ENCODE data around the gene YBX2. TPM values are rescaled to one million over a fixed set of nuclear protein-coding genes. Genes with fewer than 3 reads are reported as not detected.

YBX2 gene
- total and polyA plus RNA-seq, 2 donors (not counting 1 experiment from before 2014, with no cell fraction given), result under 0.01 TPM; not detected in 1

DNA sequence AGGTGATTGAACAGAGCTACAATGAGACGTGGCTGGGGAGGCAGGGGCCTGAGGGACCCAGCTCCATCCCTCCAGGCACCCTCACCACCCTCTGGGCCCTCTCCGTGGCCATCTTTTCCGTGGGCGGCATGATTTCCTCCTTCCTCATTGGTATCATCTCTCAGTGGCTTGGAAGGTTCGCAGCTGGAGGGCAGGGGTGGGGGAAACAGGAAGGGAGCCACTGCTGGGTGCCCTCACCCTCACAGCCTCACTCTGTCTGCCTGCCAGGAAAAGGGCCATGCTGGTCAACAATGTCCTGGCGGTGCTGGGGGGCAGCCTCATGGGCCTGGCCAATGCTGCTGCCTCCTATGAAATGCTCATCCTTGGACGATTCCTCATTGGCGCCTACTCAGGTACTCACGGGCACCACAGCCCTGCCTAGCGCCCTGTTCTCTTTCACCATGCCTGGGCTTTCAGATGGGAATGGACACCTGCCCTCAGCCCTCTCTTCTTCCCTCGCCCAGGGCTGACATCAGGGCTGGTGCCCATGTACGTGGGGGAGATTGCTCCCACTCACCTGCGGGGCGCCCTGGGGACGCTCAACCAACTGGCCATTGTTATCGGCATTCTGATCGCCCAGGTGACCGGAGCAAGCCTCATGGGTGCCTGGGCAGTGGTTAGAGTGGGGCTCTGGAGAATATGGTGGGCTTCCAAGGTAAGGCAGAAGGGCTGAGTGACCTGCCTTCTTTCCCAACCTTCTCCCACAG, 10.8 kb downstream of the YBX2 start:
- Histone ChIP-seq H2AFZ (ENCODE audit: low read length) (no peak overlapping the region), H3K4me3 (replicated peaks in 1 of 4; ENCODE audit: control extremely low read depth in 1 of 4, insufficient read depth in 1 of 4, low read depth in 3 of 4, low read length in 4 of 4) (no peak overlapping the region), H3K27ac (ENCODE audit: insufficient read depth, low read length) (no peak overlapping the region), H3K27me3 (ENCODE audit: control insufficient read depth, insufficient read depth, low read length) (peaks cover 34% of the 10 kb centered on the region), H3K4me1 (ENCODE audit: control insufficient read depth, extremely low read depth, insufficient read depth, low read length) (peaks cover 8% of the 10 kb centered on the region), H4K20me1 (ENCODE audit: control insufficient read depth, extremely low read depth, insufficient read depth, low read length) (no peaks in the 10 kb centered on the region), H3K4me2 (ENCODE audit: extremely low read depth, insufficient read depth, low read length) (no peak overlapping the region), H3K9me3 (ENCODE audit: control insufficient read depth, insufficient read depth, low read depth, low read length) (no peaks in the 10 kb centered on the region), H3K79me2 (ENCODE audit: control insufficient read depth, insufficient read depth, low read length) (no peaks in the 10 kb centered on the region), H3K9ac (ENCODE audit: insufficient read depth, low read length) (no peak overlapping the region), H3K36me3 (ENCODE audit: control insufficient read depth, insufficient read depth, low read length) (no peaks in the 10 kb centered on the region)
- TF ChIP-seq, protein P1, sequence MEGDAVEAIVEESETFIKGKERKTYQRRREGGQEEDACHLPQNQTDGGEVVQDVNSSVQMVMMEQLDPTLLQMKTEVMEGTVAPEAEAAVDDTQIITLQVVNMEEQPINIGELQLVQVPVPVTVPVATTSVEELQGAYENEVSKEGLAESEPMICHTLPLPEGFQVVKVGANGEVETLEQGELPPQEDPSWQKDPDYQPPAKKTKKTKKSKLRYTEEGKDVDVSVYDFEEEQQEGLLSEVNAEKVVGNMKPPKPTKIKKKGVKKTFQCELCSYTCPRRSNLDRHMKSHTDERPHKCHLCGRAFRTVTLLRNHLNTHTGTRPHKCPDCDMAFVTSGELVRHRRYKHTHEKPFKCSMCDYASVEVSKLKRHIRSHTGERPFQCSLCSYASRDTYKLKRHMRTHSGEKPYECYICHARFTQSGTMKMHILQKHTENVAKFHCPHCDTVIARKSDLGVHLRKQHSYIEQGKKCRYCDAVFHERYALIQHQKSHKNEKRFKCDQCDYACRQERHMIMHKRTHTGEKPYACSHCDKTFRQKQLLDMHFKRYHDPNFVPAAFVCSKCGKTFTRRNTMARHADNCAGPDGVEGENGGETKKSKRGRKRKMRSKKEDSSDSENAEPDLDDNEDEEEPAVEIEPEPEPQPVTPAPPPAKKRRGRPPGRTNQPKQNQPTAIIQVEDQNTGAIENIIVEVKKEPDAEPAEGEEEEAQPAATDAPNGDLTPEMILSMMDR (conservative IDR thresholded peaks at IDR 0.05 in 1 of 2, IDR thresholded peaks at IDR 0.05 in 1 of 2; ENCODE audit: low read depth in 1 of 2, low read length in 2 of 2), result no peak
- TF ChIP-seq EZH2 (IDR thresholded peaks at IDR 0.05; ENCODE audit: low read length, missing control alignments), result no peak
- DNase-seq (ENCODE audit: low read depth in 2 of 2), result no peak

DNA sequence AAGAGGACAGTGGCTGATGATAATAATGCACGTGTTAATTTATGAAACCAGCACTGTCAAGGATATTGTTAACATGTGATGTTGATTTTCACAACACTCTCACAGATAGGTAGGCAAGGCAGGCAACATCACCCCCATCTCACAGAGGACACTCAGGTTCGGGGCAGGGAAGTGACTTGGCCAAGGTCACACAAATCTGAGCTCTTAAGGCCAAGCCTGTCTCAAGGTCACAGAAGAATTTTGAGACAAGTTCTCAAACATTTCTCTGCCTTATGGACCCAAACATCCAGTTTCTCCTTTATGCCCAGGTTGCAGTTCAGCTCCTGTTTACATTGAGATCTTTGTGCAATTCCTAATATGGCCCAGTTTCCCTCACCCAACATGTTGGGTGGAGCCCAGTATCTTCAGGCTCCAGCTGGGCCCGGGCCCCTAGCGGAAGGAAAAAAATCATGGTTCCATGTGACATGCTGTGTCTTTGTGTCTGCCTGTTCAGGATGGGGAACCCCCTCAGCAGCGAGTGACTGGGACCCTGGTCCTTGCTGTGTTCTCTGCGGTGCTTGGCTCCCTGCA, 11.6 kb downstream of the YBX2 start:
- peak in 1 of 2 donors; percentile 22 for DNase-seq (ENCODE audit: low read depth in 2 of 2)
- H3K9me3 ChIP-seq (ENCODE audit: control insufficient read depth, insufficient read depth, low read depth, low read length), result no peaks in the 10 kb centered on the region
- H2AFZ ChIP-seq (ENCODE audit: low read length), result no peak overlapping the region
- H3K27ac ChIP-seq (ENCODE audit: insufficient read depth, low read length), result no peak overlapping the region
- no peaks in the 10 kb centered on the region for H4K20me1 ChIP-seq (ENCODE audit: control insufficient read depth, extremely low read depth, insufficient read depth, low read length)
- no peaks in the 10 kb centered on the region for H3K36me3 ChIP-seq (ENCODE audit: control insufficient read depth, insufficient read depth, low read length)
- H3K79me2 ChIP-seq (ENCODE audit: control insufficient read depth, insufficient read depth, low read length), result no peaks in the 10 kb centered on the region
- H3K9ac ChIP-seq (ENCODE audit: insufficient read depth, low read length), result no peak overlapping the region
- H3K4me3 ChIP-seq (replicated peaks in 1 of 4; ENCODE audit: control extremely low read depth in 1 of 4, insufficient read depth in 1 of 4, low read depth in 3 of 4, low read length in 4 of 4), result no peak overlapping the region
- H3K27me3 ChIP-seq (ENCODE audit: control insufficient read depth, insufficient read depth, low read length), result peaks cover 34% of the 10 kb centered on the region
- peaks cover 8% of the 10 kb centered on the region for H3K4me1 ChIP-seq (ENCODE audit: control insufficient read depth, extremely low read depth, insufficient read depth, low read length)
- TF ChIP-seq, protein P1 (conservative IDR thresholded peaks at IDR 0.05 in 1 of 2, IDR thresholded peaks at IDR 0.05 in 1 of 2; ENCODE audit: low read depth in 1 of 2, low read length in 2 of 2), result no peak
- TF ChIP-seq EZH2 (IDR thresholded peaks at IDR 0.05; ENCODE audit: low read length, missing control alignments), result no peak
- H3K4me2 ChIP-seq (ENCODE audit: extremely low read depth, insufficient read depth, low read length), result no peak overlapping the region

DNA sequence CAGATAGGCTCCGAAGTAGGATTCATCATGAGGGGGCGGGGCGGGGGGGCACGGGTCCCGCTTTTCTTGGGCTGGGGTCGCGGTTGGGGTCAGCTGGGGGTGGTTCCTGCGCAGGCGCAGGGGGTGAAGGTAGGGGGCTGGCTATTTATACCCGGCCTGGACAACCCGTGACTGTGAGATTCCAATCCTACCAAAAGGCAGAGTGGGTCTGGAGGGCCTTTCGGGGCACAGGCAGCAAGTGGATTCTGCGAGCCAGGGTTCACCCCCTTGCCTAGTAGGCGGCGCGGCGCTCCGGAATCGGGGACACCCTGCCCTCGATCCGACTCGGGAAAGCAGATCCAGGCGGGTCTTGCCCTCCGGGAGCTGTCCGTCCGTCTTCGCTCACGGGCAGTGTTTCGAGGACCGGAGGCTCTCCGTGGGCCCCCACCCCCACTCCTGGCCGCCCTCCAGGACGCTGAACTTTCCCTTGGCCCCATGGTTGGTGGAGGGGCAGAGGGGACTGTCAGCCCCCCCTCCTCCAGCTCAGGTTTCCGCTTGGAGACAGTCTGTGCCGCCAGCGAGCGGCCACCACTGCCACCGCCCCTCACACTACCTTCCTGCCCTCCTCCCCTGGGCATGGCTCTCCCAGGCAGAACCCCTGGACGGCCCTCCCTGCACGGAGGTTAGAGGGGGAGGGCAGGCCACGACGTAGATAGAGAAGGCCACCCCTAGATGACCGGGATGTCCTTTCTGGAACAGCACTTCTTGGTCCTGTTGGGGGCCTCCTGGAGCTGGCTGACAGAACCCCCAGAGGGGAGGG, 12.3 kb downstream of the YBX2 start:
- Histone ChIP-seq H3K79me2 (ENCODE audit: control insufficient read depth, insufficient read depth, low read length) (no peaks in the 10 kb centered on the region), H3K9me3 (ENCODE audit: control insufficient read depth, insufficient read depth, low read depth, low read length) (no peaks in the 10 kb centered on the region), H3K4me1 (ENCODE audit: control insufficient read depth, extremely low read depth, insufficient read depth, low read length) (peaks cover 8% of the 10 kb centered on the region), H3K4me2 (ENCODE audit: extremely low read depth, insufficient read depth, low read length) (no peak overlapping the region), H3K36me3 (ENCODE audit: control insufficient read depth, insufficient read depth, low read length) (no peaks in the 10 kb centered on the region), H3K27me3 (ENCODE audit: control insufficient read depth, insufficient read depth, low read length) (peaks cover 34% of the 10 kb centered on the region), H2AFZ (ENCODE audit: low read length) (no peak overlapping the region), H3K4me3 (replicated peaks in 1 of 4; ENCODE audit: control extremely low read depth in 1 of 4, insufficient read depth in 1 of 4, low read depth in 3 of 4, low read length in 4 of 4) (peak overlapping the region; percentile 17 to 53 (median 34)), H4K20me1 (ENCODE audit: control insufficient read depth, extremely low read depth, insufficient read depth, low read length) (no peaks in the 10 kb centered on the region), H3K27ac (ENCODE audit: insufficient read depth, low read length) (no peak overlapping the region), H3K9ac (ENCODE audit: insufficient read depth, low read length) (no peak overlapping the region)
- TF ChIP-seq, protein P1 (conservative IDR thresholded peaks at IDR 0.05 in 1 of 2, IDR thresholded peaks at IDR 0.05 in 1 of 2; ENCODE audit: low read depth in 1 of 2, low read length in 2 of 2), result no peak
- peak; percentile 74 for TF ChIP-seq EZH2 (IDR thresholded peaks at IDR 0.05; ENCODE audit: low read length, missing control alignments)
- no peak for DNase-seq (ENCODE audit: low read depth in 2 of 2)

Measured in fibroblast of lung (primary cell).